HT-29 (cell line): ENCODE data around the gene JUP. TPM values are rescaled to one million over a fixed set of nuclear protein-coding genes. Genes with fewer than 3 reads are reported as not detected.
A peak's percentile ranks its signal among the peaks of the same experiment; 100 is the strongest.

Experiments
- DNase-seq: peaks from one replicate; pipeline ENCODE4 v3.0.0-alpha.2; 2015; ENCODE audit warnings: low spot score
- total RNA-seq: library from RNA; depleted of rRNA; stranded (reverse); fragments of >200 nt; shearing (Covaris generic); gene quantifications from 2 replicates; pipeline ENCODE4 v1.2.3, GENCODE V29; 2014

JUP gene
- total RNA-seq, 1 experiment from 2014 or later: 498 TPM

DNA sequence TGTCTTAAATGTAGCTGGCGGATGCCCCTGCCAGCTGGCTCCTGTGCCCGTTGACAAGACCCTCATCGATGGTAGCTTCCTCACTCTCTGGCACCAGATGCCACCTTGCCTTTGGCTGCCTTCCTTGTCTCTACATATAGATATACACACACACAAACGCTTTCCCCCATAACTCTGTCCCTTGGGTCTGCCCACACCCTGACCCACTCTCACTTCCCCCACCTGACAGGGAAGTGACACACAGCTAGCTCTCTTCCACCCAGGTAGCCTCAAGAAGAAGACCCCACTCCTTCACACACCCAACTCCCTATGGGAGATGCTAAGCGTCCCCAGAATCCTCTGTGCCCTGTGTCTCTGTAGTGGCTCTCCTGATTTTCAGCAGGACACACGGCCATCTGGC is 25.6 kb downstream of the JUP start:
- DNase-seq: no peak

DNA sequence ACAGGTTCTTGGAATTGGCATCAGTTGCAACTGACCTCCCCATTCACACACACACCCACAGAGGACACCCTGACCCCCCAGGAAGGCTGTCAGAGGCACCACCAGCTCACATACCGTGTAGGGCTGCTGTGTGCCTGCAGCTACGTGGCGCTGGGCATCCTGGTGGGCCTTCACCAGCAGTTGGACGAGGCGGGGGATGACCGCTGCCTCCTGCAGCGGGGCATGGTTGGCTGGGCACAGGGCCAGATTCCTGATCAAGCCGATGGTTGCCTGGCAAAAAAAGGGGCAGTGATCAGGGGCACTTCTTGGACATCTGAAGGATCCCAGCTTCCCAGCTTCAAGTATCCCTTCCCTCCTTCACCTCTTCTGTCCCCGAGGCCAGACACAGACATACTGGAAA is 27.9 kb downstream of the JUP start:
- no peak for DNase-seq

DNA sequence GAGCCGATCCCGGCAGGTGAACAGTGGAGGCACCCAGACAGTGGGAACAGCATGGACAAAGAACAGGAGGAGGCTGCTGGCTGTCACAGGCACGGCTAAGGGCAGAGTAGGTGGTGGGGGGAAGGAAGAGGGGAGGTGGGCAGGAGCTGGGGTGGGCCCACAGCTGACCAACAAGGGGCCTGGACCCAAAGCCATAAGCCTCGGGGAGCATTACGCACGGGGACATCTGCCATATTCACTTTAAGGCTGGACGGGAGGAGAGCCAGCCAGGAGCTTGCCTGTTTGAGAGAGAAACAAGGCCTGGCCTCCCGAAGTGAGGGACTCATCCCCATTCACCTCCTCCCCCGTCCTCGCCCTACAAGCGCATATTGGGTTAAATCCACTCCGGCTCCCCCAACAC is 32.4 kb downstream of the JUP start:
- DNase-seq: no peak

DNA sequence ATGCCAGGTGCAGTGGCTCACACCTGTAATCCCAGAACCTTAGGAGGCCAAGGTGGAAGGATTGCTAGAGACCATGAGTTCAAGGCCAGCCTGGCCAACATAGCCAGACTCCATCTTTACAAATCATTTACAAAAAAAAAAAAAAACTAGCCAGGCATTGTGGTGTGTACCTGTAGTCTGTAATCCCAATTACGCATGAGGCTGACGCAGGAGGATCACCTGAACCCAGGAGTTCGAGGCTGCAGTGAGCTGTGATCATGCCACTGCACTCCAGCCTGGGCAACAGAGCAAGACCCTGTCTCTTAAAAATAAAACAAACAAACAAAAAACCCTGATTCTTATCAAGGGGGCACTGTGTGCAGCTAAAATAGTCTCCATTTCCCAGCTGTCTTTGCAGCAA is 35.2 kb downstream of the JUP start:
- DNase-seq: no peak

DNA sequence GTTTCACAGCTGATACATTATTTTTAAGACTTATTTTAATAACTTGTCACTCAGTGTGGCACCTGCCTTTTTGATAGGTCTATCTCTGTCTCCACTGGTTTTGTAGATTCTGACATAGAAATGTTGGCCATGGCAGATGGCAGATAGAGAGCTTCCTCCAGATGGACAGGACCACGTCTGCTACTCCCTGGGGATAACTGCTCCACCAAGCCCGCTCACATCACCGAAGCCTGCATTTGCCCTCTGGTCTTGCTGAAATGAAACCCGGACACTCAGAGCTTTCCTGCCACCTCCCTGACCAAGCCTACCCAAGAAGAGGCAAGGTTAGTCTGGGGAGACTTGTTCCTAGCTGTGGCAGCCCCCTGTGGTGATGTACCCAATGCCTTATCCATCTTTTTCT is 35.6 kb downstream of the JUP start:
- DNase-seq: no peak

DNA sequence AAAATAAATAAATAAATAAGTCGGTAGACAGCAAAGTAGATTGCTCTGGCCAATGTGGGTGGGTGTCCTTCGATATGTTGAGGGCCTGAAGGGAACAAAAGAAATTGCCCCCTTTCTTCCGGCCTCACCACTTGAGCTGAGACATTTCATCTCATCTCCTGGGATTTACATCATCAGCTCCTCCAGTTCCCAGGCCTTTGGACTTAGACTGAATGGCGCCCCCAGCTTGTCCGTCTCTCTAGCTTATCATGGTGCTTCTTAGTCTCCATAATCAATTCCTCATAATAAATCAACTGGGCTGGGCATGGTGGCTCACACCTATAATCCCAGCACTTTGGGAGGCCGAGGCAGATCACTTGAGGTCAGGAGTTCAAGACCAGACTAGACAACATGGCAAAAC is 38.2 kb downstream of the JUP start:
- no peak for DNase-seq

DNA sequence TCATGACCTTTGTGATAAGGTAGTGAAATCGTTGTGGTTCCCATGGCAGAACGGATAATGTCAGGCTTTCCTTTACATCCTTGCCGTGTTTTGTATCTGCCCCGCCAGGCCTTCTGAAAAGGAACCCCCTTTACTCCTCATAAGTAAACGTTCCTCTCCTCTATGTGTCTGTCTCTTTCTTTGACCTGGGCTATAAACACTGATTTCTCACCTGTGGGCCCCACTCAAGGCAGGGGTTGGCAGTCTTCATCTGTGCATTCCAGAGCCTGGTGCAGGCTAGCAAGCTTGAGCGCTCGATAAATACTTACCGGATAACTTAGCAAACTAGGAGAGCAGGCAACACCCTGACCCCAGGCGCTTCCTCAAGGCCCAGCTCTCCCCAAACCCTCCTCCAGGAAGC is 44.8 kb downstream of the JUP start:
- no peak for DNase-seq

DNA sequence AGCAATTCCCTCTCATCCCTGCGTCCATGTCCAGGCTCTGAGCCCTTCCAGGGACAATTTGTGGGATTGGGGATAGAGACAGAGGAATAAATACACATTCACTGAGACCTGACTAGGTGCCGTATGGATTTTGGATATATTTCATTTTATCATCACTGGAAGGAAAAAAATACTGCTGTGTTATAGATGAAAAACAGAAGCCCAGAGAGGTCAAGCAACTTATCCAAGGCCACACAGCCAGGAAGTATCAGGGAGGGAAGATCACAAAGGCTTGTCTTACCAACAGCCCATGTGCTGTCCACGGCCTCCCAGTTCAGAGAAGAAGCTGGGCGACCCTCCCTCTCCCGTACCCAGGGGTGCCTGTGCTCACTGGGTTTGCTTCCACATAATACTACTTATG is 46.0 kb downstream of the JUP start:
- no peak for DNase-seq

DNA sequence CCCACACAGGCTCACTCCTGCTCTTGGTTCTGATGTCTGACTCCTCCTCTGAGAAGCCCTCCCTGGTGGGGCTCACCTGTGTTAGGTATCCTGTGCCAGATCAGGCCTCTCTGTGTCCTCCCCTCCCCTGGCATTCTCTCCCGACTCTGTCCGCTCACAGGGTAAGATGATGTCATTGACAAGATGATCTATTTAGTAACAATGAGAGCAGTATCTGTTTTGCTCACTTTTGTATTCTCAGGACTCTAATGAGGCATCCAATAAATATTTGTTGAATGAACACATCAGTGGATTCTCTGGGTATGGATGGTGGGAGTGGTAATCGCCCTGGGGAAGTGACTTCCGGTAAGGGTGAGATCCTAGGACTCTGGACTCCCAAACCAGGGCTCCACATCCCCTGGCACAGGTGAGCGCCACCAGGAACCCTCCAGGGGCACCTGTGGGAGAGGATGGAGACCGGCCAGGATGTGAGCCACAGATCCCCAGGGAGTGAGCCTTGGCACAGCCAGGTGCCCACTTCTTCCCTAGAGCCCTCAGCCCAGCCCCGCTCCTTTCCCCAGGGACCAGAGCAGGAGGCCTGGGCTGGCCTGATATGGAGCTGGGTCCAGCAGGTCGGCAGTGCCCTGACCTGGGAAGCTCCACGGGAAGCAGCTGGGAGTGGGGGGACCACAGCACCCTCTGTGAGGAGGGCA is 46.7 kb downstream of the JUP start:
- peak; percentile 49 for DNase-seq

DNA sequence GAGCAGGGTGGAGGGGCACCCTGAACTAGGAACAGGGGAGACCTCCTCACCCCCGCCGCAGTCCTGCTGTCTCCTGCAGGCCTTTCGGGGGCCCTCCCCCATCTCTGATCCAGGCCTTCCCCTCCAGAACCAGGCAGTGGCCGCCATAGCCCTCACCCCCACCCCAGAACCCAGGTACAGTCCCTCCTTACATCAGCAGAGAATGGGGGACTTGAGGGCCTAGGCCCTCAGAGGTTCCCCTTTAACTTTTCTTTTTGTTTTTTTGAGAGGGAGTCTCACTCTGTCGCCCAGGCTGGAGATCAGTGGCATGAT is 47.8 kb downstream of the JUP start:
- DNase-seq: no peak

DNA sequence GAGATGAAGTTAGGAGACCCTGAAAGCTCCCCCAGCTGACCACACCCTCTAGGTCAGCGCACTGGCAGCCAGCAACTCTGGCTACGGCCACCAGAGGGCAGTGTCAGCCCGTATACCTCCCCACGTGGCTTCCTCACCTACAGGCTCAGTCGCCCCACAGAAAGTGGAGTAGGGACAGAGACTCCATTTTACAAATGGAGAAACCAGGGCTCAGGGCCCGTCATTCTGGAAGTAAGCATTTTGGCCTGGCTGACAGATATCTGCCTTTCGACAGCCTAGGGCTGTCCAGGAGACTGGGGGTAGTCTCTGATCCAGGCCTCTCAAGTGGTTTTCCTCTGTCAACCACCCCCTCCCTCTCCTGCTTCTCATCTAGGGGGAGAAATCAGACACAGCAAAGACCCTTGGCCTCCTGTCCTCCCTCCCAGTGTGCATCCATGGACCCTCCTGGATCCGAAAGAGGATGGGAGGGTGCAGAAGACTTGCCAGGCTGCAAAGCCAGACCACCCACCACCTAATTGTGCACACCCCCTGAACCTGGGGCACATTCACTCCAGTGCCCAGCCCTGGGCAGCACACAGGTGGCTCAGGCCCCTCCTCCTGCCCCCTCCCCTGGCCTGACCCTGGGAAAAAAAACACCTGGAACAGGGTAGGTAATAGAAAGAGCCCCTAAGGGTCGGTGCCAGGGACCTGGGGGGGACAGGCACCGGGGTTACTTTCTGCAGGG is 48.3 kb downstream of the JUP start:
- peak; percentile 89 for DNase-seq

DNA sequence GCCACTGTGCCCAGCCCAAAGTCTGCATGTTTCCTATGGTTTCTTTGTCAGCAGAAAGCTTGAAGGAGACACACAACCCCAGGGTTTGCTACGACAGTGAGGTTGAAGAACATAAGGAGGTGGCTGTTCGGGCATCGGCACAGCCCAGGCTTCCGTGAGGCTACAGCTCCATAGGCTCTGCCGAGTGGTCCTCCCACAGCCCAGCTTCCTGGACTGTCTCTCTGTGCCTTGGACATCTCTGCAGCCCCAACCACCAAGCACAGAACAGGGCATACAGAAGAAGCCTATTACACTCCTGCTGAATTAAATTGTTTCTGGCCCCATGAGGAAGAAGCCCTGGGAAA is 48.9 kb downstream of the JUP start:
- DNase-seq: no peak

DNA sequence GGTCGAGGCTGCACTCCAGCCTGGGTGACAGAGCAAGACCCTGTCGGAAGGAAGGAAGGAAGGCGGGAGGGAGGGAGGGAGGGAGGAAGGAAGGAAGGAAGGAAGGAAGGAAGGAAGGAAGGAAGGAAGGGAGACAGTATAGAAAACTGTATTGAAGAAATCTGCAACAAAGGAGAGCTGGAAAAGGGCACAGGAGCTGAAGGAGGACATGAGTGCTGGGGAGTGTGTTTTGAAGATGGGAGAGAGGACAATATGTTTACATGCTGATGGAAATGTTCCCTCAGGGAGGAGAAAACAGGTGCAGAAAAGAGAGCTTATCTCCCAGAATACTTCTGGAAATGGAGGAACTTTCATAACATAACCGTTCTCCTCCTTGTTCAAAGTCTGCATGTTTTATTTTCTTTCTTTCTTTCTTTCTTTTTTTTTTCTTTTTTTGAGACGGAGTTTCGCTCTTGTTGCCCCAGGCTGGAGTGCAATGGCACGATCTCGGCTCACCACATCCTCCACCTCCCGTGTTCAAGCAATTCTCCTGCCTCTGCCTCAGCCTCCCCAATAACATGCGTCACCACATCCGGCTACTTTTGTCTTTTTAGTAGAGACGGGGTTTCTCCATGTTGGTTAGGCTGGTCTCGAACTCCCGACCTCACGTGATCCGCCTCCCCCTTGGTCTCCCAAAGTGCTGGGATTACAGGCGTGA is 49.4 kb downstream of the JUP start:
- DNase-seq: no peak

DNA sequence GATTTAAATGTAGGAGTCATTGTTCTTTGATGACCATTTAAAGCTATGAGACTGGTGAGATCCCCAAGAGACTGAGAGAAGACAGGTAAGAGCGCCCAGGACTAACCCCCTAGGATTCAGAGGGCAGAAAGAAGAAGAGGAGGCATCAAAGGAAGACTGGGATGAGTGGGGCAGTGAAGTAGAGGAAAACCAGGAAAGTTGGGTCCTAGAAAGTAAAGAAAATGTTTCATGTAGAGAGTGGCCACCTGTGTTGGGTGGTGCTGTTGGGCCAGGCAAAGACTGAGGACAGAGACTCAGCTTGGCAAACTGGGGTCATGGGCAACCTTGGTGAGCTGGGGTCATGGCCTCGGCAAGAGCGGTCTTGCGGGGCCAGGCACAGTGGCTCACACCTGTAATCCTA is 50.8 kb downstream of the JUP start:
- no peak for DNase-seq

DNA sequence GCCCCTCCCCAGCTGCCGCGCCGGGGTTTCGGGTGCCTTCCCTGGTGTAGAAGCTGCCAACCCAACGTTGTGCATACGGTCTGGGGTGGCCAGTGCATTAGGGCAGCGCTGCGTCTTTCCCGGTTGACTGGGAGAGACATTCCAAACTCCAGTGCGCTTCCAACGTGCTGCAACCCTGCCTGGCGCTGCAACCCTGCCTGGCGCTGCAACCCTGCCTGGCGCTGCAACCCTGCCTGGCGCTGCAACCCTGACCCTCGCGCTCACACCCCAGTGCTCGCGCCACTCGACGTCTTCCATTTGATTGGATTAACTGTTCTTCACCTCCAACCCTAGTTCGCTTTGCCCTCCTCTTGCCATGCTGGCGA is 51.6 kb downstream of the JUP start:
- no peak for DNase-seq

DNA sequence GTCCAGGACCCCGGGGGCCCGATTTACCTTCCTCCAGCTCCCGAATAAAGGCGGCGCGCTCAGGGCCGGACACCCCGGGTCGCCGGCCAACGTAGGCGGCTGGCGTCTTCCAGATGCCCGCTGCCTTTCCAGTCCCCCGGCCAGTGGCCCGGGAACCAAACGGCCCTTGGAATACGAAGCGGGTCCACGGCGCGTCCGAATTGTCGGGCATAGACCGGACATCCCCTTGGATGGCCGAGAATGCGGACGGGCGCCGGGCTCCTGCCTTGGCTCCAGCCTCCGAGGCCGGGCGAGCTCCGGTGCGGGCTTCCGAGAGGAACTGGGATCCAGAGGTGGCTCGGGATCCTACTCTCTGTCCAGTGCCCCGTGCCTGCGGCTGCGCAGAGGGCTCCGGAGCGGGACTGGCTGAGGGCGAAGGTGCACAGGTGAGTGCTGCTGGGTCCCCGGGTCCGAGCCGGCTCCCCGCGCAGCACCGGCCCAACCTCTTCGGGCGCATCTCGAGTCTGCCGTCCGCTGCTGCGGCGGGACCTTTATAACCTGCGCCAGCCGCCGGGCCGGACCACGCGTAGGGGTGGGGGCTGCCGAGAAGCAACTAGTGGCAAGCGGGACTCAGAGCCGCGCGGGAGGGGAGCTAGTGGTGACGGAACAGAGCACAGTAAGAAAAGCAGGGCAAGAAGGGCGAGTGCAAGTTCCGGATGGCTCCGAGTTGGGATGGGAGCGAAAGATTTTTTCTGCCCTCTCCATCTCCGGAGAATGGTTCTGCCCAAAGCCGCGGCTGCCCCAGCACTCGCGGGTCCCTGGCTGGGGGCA is 52.2 kb downstream of the JUP start, which contains the start of gene HAP1:
TSS of gene HAP1 (minus strand) at position 505 of the 810 bp plus-strand sequence. CDS start at position 496, 9 bp downstream.
- DNase-seq: no peak

DNA sequence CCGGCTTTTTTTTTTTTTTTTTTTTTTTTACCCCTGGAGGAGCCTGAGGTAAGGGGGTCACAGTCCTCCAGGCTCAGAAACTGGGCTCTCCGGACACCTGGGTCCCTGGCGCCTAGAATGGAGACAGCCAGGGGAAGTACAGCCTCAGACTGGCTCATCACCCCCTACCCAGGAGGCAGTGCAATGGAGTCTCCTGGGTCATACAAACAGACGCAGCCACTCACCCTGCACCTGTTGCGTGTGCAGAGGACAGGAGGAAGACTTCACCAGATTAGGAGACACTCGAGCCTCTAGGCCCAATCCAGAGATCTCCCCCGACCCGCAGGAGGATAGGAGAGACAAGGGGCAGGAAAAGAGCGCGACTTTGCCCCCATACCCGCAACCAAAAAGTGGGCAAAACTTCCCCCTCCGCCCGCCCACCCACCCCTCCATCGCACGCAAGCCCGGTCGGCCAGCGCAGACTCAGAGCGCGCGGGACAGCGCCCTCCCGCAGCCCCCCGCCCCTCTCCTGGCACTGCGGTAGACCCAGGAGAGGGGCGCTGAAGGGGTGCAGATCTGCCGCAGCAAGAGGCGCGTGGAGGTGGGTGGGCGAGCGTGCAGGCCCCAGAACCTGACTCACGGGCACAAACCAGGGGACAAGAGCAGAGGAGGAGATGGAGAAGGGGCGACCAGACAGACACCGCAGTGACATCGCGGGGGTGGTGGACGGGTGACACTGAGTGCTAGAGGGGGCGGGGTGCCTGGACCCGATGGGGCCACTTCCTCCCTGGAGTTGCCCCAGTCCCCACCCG is 53.0 kb downstream of the JUP start:
- no peak for DNase-seq

DNA sequence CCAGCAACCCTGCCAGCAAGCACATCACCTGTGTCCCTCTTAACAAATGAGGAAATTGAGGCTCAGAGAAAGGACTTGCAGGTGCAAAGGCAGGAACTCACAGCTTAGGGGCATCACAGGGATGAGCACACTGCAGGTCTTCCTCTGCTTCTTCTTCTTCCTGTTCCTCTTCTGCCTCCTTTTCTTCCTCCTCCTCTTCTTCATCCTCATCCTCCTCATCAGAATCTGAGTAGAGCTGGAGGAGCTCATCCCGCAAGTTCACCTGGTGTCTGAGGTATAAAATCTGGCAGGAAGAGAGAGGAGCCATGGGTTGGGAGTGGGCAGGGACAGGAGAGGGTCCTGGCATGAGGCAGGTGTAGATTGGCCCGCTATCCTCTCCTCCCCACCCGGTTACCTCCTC is 54.7 kb downstream of the JUP start:
- no peak for DNase-seq

DNA sequence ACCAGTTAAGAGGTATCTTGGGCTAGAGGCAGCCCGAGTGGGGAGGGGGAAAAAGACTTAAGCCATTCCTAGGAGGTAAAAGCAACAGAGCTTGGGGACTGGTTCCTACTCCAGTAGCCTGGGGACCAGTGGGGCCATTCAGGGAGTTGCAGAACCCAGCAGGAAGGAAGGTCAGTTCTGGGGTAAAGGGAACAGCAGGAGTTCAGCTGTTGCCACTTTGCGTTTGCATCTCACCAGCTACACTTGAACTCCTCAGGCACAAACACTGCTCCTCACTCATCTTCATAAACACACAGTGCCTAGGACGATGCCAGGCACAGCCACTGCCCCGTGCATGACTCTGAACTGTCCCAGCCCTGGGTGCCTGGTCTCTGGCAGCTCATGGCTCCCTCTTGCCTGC is 56.0 kb downstream of the JUP start:
- no peak for DNase-seq

DNA sequence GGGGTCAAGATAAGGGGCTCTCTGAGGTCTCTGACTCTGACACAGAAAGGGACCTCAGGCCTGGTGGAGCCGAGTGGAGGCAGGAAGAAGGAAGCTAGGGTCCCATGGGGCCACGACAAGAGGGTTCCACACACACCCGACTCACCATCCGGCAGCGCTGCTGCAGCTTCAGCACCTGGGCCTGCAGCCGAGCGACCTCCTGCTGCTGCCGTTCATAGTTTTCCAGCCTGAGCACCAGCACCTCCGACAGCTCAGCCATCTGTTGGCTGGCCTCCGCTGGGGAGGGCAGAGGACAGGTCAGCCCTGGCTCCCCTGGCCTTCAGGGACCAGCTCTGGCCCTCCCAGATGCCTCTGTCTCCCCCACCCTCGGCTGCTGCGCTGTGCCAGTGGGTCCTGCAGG is 58.5 kb downstream of the JUP start:
- DNase-seq: no peak

DNA sequence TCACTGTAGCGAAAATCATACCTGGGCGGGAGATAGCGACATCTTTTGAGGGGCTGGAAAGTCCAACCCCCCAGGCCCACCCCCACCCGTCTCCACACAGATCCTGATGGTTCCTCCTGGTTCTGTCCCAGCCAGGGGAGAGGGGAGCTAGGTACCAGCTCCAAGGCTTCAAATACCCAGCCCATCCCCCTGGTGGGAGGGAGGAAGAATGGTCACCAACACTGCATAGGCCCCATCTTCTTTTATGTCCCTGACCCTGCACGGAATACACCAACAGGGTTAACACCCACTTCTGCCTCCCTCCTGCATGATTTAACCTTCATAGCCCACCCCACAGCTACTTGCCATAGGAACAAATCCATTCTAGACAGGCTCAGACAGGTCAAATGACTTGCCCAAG is 61.4 kb downstream of the JUP start:
- DNase-seq: no peak
